B cell (primary cell): Measurements from ENCODE around the gene ZNF423. TPM values are rescaled to one million over a fixed set of nuclear protein-coding genes. Genes with fewer than 3 reads are reported as not detected.

Experiments used
- ATAC-seq: fragments of 200-7000 bp; cut with Tn5 transposase; one replicate; pipeline ENCODE4 v1.10.0; 2021; ENCODE audit warnings: low read depth, mild to moderate bottlenecking, moderate number of reproducible peaks, moderate library complexity
- CTCF ChIA-PET: fragments of 350-600 bp; sonication (Branson Sonifier 250); formaldehyde crosslinking; loops from one replicate; lab custom pipeline; 2021; ENCODE audit warnings: antibody characterized with exemption, inconsistent platforms; lab: Charles Lee
- POLR2A ChIA-PET: fragments of 350-600 bp; sonication (Branson Sonifier 250); formaldehyde crosslinking; loops from one replicate; lab custom pipeline; 2021; ENCODE audit warnings: antibody characterized with exemption; lab: Charles Lee
- DNase-seq: peaks from one replicate; pipeline ENCODE4 v3.0.0; 2013
- H2AFZ ChIP-seq: 2 replicates; pipeline ENCODE4 v1.6.1; 2012; ENCODE audit warnings: mild to moderate bottlenecking, low read depth, low read length; ENCODE audit not compliant: insufficient read depth, poor library complexity, severe bottlenecking
- H3K27ac ChIP-seq, 2 donors: 1 replicate in 1 of 2; 2 replicates in 1 of 2; pipeline ENCODE4 v1.5.1; 2012 to 2013; ENCODE audit warnings: low read length in 2 of 2, mild to moderate bottlenecking in 2 of 2, moderate library complexity in 1 of 2
- H3K27me3 ChIP-seq, 4 experiments: fragments of 200-600 bp in 1 of 4; sonication (generic) in 1 of 4; replicated peaks in 1 of 4; 1 replicate in 2 of 4; 2 replicates in 2 of 4; pipeline versions ENCODE4 v1.6.1 to v1.7.0; 2013 to 2016; ENCODE audit warnings: low read length in 3 of 4, mild to moderate bottlenecking in 2 of 4, mixed read lengths in 1 of 4, moderate library complexity in 1 of 4; ENCODE audit not compliant: insufficient read depth in 4 of 4, control insufficient read depth in 3 of 4; ENCODE audit errors: control extremely low read depth in 1 of 4
- H3K36me3 ChIP-seq, 2 experiments: replicated peaks in 1 of 2; 1 replicate in 1 of 2; 2 replicates in 1 of 2; pipeline versions ENCODE4 v1.6.1 to v1.7.1; 2013; ENCODE audit warnings: low read length in 1 of 2; ENCODE audit not compliant: insufficient read depth in 2 of 2, control insufficient read depth in 1 of 2; ENCODE audit errors: control extremely low read depth in 1 of 2, extremely low read depth in 1 of 2
- H3K4me1 ChIP-seq, 2 donors: fragments of 200-600 bp in 1 of 2; sonication (generic) in 1 of 2; 1 replicate in 1 of 2; 2 replicates in 1 of 2; pipeline versions ENCODE4 v1.5.1 to v1.6.1; 2013 to 2017; ENCODE audit warnings: low read length in 2 of 2; ENCODE audit not compliant: control insufficient read depth in 2 of 2, insufficient read depth in 2 of 2
- H3K4me2 ChIP-seq: replicated peaks from 2 replicates; pipeline ENCODE3; 2012; ENCODE audit warnings: mild to moderate bottlenecking, low read depth, low read length; ENCODE audit not compliant: poor library complexity, severe bottlenecking
- H3K4me3 ChIP-seq, 5 experiments: fragments of 200-600 bp in 1 of 5; sonication (generic) in 1 of 5; 1 replicate in 3 of 5; 2 replicates in 2 of 5; pipeline versions ENCODE4 v1.5.1 to v1.7.0; 2011 to 2016; ENCODE audit warnings: low read length in 4 of 5, mild to moderate bottlenecking in 4 of 5, low read depth in 2 of 5, control low read depth in 1 of 5, moderate library complexity in 1 of 5; ENCODE audit not compliant: insufficient read depth in 1 of 5; ENCODE audit errors: control extremely low read depth in 1 of 5, extremely low read depth in 1 of 5
- H3K79me2 ChIP-seq: fragments of 200-600 bp; sonication (generic); one replicate; pipeline ENCODE4 v1.6.0; 2016; ENCODE audit warnings: low read length; ENCODE audit not compliant: control insufficient read depth, insufficient read depth
- H3K9ac ChIP-seq: fragments of 200-600 bp; sonication (generic); 2 replicates; pipeline ENCODE4 v1.6.1; 2017; ENCODE audit warnings: mild to moderate bottlenecking, low read length, moderate library complexity
- H3K9me3 ChIP-seq, 3 donors: one replicate each; pipeline versions ENCODE4 v1.6.1 to v1.7.1; 2013; ENCODE audit warnings: low read length in 2 of 3; ENCODE audit not compliant: control insufficient read depth in 2 of 3, insufficient read depth in 1 of 3; ENCODE audit errors: control extremely low read depth in 1 of 3
- H4K20me1 ChIP-seq: 2 replicates; pipeline ENCODE4 v1.6.0; 2012; ENCODE audit warnings: mild to moderate bottlenecking, low read length; ENCODE audit not compliant: insufficient read depth, control insufficient read depth, poor library complexity, severe bottlenecking
- H3K27ac Mint-ChIP-seq: one replicate; pipeline ENCODE4 v1.8.0; 2021; ENCODE audit warnings: mixed read lengths
- H3K27me3 Mint-ChIP-seq: one replicate; pipeline ENCODE4 v1.8.0; 2021; ENCODE audit warnings: mixed read lengths
- H3K4me1 Mint-ChIP-seq: one replicate; pipeline ENCODE4 v1.8.0; 2021; ENCODE audit warnings: mixed read lengths
- H3K4me3 Mint-ChIP-seq: one replicate; pipeline ENCODE4 v1.8.0; 2021; ENCODE audit warnings: mixed read lengths
- H3K9me3 Mint-ChIP-seq: one replicate; pipeline ENCODE4 v1.8.0; 2022; ENCODE audit warnings: mixed read lengths; ENCODE audit not compliant: insufficient read depth
- EZH2 ChIP-seq: IDR thresholded peaks from 2 replicates; pipeline ENCODE4 v1.6.1; 2012; ENCODE audit warnings: borderline replicate concordance, low read depth, mild to moderate bottlenecking, moderate library complexity, low read length; ENCODE audit not compliant: insufficient read depth, poor library complexity, severe bottlenecking
- WGBS: methylation state at CpG from one replicate; pipeline ENCODE4 v1.1.5; 2013; ENCODE audit warnings: missing lambda C conversion rate; ENCODE audit not compliant: insufficient coverage; 5-methylcytosine and 5-hydroxymethylcytosine counted together
- intact Hi-C: fragments of 100-400 bp; cut with micrococcal nuclease; formaldehyde crosslinking; loops from one replicate; pipeline ENCODE4 v1.10.0; 2022
- polyA plus RNA-seq: library from polyadenylated mRNA; depleted of rRNA; stranded (reverse); fragments of >200 nt; gene quantifications from 2 replicates; pipeline ENCODE4 v1.2.3, GENCODE V29; 2012
- total RNA-seq, 2 donors: library from RNA; stranded (reverse); fragments of 120-200 nt in 1 of 2; gene quantifications; 1 replicate in 1 of 2; 2 replicates in 1 of 2; pipeline versions ENCODE4 v1.2.3 to v1.2.4, GENCODE V29; 2013 to 2022
- TF ChIP-seq, protein P1 (sequence below): fragments of 200-600 bp; IDR thresholded peaks from one replicate; pipeline ENCODE4 v1.8.0; 2022; ENCODE audit warnings: antibody characterized with exemption, mild to moderate bottlenecking

The ZNF423 gene
- total and polyA plus RNA-seq, 2 donors (not counting 1 experiment from before 2014, with no cell fraction given) = not detected

- Histone ChIP-seq H3K4me2 (no peak overlapping the region), H3K27me3 (peaks cover 0 to 7% (median under 1%) of the 10 kb centered on the region in 4 experiments), H3K9ac (no peak overlapping the region), H2AFZ (peak overlapping the region; percentile 36), H3K36me3 (no peaks in the 10 kb centered on the region), H3K27ac (no peak overlapping the region), H3K4me3 (no peak overlapping the region), H3K9me3 (no peaks in the 10 kb centered on the region), H3K4me1 (no peaks in the 10 kb centered on the region), H4K20me1 (no peaks in the 10 kb centered on the region), H3K79me2 (no peaks in the 10 kb centered on the region)
- ChIA-PET CTCF (no interaction called here), POLR2A (no interaction called here)
- no peaks in the 10 kb centered on the region for H3K4me1 Mint-ChIP-seq
- WGBS = no CpG with 5 or more reads among the region's 11 CpGs
- H3K27me3 Mint-ChIP-seq = peaks cover 20% of the 10 kb centered on the region
- intact Hi-C loops = no loop called here
- no peaks in the 10 kb centered on the region for H3K9me3 Mint-ChIP-seq
- no peak for DNase-seq
- no peak for TF ChIP-seq EZH2
- TF ChIP-seq, protein P1, sequence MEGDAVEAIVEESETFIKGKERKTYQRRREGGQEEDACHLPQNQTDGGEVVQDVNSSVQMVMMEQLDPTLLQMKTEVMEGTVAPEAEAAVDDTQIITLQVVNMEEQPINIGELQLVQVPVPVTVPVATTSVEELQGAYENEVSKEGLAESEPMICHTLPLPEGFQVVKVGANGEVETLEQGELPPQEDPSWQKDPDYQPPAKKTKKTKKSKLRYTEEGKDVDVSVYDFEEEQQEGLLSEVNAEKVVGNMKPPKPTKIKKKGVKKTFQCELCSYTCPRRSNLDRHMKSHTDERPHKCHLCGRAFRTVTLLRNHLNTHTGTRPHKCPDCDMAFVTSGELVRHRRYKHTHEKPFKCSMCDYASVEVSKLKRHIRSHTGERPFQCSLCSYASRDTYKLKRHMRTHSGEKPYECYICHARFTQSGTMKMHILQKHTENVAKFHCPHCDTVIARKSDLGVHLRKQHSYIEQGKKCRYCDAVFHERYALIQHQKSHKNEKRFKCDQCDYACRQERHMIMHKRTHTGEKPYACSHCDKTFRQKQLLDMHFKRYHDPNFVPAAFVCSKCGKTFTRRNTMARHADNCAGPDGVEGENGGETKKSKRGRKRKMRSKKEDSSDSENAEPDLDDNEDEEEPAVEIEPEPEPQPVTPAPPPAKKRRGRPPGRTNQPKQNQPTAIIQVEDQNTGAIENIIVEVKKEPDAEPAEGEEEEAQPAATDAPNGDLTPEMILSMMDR = no peak
- ATAC-seq = no peak
- H3K27ac Mint-ChIP-seq = no peak overlapping the region
- no peak overlapping the region for H3K4me3 Mint-ChIP-seq
Measured at GRCh38 chr16:49596068-49596467, 259.8 kb downstream of the ZNF423 start.

- no peak overlapping the region for H3K4me3 Mint-ChIP-seq
- POLR2A ChIA-PET = no interaction called here
- Histone ChIP-seq H3K36me3 (no peaks in the 10 kb centered on the region), H3K4me1 (no peaks in the 10 kb centered on the region), H2AFZ (no peak overlapping the region), H3K79me2 (no peaks in the 10 kb centered on the region), H3K4me2 (no peak overlapping the region), H3K4me3 (no peak overlapping the region), H3K9ac (no peak overlapping the region), H3K27ac (no peak overlapping the region), H3K27me3 (peaks cover 0 to 7% (median under 1%) of the 10 kb centered on the region in 4 experiments), H4K20me1 (no peaks in the 10 kb centered on the region), H3K9me3 (no peaks in the 10 kb centered on the region)
- no peaks in the 10 kb centered on the region for H3K4me1 Mint-ChIP-seq
- ATAC-seq = no peak
- TF ChIP-seq, protein P1 = no peak
- no peak for TF ChIP-seq EZH2
- WGBS = 88% methylated on average over 7 of the region's 12 CpGs
- CTCF ChIA-PET = interaction anchor here (1.0 to 3.0 kb wide), 2 partner anchors 186 to 187 kb away, joined by 3 to 25 read pairs; no protein-coding TSS in a partner anchor
- intact Hi-C loops = no loop called here
- DNase-seq = no peak
- H3K9me3 Mint-ChIP-seq = no peaks in the 10 kb centered on the region
- peaks cover 20% of the 10 kb centered on the region for H3K27me3 Mint-ChIP-seq
- no peak overlapping the region for H3K27ac Mint-ChIP-seq
Measured at GRCh38 chr16:49594685-49595498, 261.0 kb downstream of the ZNF423 start.
